ENCODE data around the gene CDK3. TPM values are rescaled to one million over a fixed set of nuclear protein-coding genes. Genes with fewer than 3 reads are reported as not detected.

Gene CDK3
- total and polyA plus RNA-seq, 8 donors, result 1.9 to 34.7 (median 3.4) TPM

DNA sequence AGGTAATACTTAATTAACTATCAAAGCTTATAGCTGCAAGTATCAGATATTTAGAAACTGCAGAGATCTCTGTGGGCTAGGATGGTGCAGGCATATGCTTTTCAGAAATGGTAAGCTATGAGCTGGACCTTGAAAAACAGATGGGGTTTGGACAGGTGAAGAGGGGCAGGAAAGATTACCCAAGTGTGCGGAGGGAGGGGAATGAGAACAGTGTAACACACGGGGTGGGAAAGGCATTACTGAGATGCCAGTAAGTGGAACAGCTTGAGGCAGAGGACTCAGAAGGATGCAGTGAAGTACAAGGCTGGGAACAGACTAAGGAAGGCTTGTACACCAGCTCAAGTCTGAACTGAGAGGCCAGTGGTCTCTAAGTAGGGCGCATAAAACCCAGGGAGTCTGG, 48.6 kb downstream of the CDK3 start:
- TF ChIP-seq, protein P1, sequence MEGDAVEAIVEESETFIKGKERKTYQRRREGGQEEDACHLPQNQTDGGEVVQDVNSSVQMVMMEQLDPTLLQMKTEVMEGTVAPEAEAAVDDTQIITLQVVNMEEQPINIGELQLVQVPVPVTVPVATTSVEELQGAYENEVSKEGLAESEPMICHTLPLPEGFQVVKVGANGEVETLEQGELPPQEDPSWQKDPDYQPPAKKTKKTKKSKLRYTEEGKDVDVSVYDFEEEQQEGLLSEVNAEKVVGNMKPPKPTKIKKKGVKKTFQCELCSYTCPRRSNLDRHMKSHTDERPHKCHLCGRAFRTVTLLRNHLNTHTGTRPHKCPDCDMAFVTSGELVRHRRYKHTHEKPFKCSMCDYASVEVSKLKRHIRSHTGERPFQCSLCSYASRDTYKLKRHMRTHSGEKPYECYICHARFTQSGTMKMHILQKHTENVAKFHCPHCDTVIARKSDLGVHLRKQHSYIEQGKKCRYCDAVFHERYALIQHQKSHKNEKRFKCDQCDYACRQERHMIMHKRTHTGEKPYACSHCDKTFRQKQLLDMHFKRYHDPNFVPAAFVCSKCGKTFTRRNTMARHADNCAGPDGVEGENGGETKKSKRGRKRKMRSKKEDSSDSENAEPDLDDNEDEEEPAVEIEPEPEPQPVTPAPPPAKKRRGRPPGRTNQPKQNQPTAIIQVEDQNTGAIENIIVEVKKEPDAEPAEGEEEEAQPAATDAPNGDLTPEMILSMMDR (IDR thresholded peaks at IDR 0.05), result no peak
- ATAC-seq, result no peak
- Histone ChIP-seq H3K36me3 (peaks cover 4 to 70% (median 38%) of the 10 kb centered on the region in 3 donors), H3K4me3 (no peak overlapping the region), H3K27ac (no peak overlapping the region), H3K9me3 (no peaks in the 10 kb centered on the region), H3K27me3 (no peaks in the 10 kb centered on the region), H3K4me1 (peaks cover 0 to 7% (median 0%) of the 10 kb centered on the region in 3 donors)
- no peak for FAIRE-seq
- WGBS, 2 donors, result 92% methylated on average over 3 of the region's 3 CpGs
- intact Hi-C loops (cut with DNase I), result no loop called here
- DNase-seq, result no peak

DNA sequence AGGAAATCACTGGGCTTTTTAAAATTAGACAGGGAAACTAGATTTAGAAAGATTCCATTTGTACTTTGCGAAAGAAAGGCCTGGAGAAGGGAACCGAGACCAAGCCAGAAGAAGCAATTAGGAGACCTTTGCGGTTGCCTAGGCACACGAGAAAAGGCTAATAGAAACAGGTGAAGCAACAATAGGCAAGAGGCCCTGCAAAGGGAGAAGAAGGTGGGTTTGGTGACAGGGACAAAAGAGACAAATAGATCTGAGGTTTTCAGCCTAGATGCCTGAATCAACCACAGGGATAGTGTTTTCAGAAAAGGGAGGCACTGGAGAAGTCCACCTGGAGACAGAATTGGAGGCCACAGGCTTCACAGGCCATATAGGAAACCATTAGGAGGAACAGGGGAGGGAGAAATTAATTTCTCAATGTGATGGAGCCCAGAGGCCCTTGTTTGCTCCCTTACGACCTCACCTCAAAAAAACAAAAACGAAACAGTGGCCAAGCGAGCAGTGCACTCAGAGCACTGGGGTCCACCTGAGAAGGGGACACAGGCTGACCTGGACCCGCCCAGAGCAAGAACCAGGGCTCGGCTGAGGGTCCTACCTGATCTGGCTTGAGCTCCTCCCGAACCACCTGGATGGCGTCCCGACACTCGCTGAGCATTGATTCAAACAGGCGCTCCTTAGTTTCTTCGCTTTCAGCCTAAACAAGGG, 49.3 kb downstream of the CDK3 start:
- H3K4me3 ChIP-seq, result no peak overlapping the region
- FAIRE-seq, result no peak
- H3K27ac ChIP-seq, result peak overlapping the region in 1 of 4 donors; percentile 18
- H3K9me3 ChIP-seq, result no peaks in the 10 kb centered on the region
- ATAC-seq, result no peak
- H3K36me3 ChIP-seq, result peaks cover 4 to 68% (median 31%) of the 10 kb centered on the region in 3 donors
- DNase-seq, result no peak
- 90 to 95% methylated on average over 15 of the region's 15 CpGs for WGBS, 2 donors
- no peaks in the 10 kb centered on the region for H3K27me3 ChIP-seq
- H3K4me1 ChIP-seq, result peaks cover 0 to 7% (median 0%) of the 10 kb centered on the region in 3 donors
- intact Hi-C loops (cut with DNase I), result no loop called here
- TF ChIP-seq, protein P1 (IDR thresholded peaks at IDR 0.05), result no peak

DNA sequence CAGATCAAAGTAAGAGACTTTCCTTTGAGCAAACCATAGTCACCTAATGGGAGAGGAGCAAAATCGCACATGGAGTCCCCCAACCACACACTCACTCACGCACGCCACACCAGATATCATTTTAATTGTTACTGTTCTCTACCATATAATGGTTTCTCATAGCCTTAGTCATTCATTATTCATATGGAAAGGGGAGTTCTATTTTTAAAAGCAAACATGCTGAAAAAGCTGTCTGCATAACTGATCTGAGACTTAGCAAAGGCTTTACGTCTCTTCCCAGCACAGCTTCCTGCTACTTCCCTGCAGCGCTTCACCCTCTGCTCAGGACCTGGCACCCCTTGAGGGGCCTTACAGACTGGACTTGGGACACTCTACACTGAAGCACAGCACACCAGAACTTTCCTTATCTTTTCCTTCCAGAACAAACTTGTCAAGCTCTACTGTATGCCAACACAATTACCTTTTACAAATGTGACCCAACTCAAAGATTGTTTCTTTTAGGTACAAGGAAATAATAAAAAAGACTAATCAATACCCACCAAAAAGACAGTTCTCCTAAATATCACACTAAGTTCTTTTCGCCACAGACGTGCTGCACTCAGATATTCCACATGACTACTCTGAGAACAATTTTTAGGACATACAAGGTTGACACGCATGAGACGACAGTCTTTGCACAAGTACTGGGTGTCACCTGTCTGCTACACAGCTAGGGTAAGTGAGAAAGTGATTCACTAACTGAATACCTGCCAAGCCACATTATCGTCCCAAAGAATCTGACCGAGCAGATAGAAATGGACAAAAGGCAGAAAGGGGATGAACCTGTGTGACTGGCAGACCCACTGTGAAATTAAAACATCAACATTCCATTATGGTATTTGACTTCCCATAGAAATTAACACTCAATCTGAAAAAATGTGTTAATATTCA, 50.1 kb downstream of the CDK3 start:
- peaks cover 2 to 68% (median 30%) of the 10 kb centered on the region in 3 donors for H3K36me3 ChIP-seq
- DNase-seq (no peak), FAIRE-seq (no peak), ATAC-seq (peak in 3 of 4 donors; percentile 45 to 54 (median 47))
- no peak overlapping the region for H3K4me3 ChIP-seq
- 67 to 70% methylated on average over 11 of the region's 11 CpGs for WGBS, 2 donors
- peak overlapping the region in 3 of 4 donors; percentile 7 to 57 (median 18) for H3K27ac ChIP-seq
- no peaks in the 10 kb centered on the region for H3K9me3 ChIP-seq
- intact Hi-C loops (cut with DNase I), result no loop called here
- TF ChIP-seq, protein P1 (IDR thresholded peaks at IDR 0.05), result no peak
- no peaks in the 10 kb centered on the region for H3K27me3 ChIP-seq
- peaks cover 0 to 7% (median 0%) of the 10 kb centered on the region in 3 donors for H3K4me1 ChIP-seq

DNA sequence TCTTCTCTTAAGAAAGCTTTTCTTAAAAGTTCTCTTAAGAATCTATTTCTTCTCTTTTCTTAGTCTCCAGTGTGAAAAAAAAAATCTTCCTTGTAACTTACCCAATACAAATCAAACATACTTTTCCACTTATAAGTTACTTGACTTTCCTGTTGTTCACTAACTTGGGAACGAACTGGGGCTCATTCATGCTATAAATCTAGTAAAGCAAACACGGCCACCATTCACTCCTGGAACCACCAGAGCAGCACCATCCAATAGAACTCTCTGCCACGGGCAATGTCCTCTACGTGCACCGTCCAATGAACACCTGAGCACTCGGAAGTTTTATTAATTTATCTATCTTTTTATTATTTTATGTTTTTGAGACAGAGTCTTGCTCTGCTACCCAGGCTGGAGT, 50.9 kb downstream of the CDK3 start:
- WGBS, 2 donors, result 52 to 61% methylated on average over 6 of the region's 6 CpGs
- Histone ChIP-seq H3K4me1 (peaks cover 0 to 7% (median 0%) of the 10 kb centered on the region in 3 donors), H3K4me3 (no peak overlapping the region), H3K27me3 (no peaks in the 10 kb centered on the region), H3K9me3 (no peaks in the 10 kb centered on the region), H3K27ac (peak overlapping the region in 3 of 4 donors; percentile 7 to 57 (median 18)), H3K36me3 (peaks cover 0 to 66% (median 25%) of the 10 kb centered on the region in 3 donors)
- ATAC-seq (no peak), DNase-seq (no peak), FAIRE-seq (no peak)
- TF ChIP-seq, protein P1 (IDR thresholded peaks at IDR 0.05), result no peak
- intact Hi-C loops (cut with DNase I), result no loop called here
